Uterus (tissue), 4 donors: ENCODE data around the gene PKP4. TPM values are rescaled to one million over a fixed set of nuclear protein-coding genes. Genes with fewer than 3 reads are reported as not detected.

Experiments
- DNase-seq, 2 donors: peaks; one replicate each; pipeline ENCODE4 v3.0.0-alpha.2; 2019 to 2020
- H3K27ac ChIP-seq, 2 donors: fragments of 200-600 bp; sonication (generic); 1 replicate in 1 of 2; 2 replicates in 1 of 2; pipeline ENCODE4 v1.5.1; 2016 to 2018
- H3K27me3 ChIP-seq, 2 donors: fragments of 200-600 bp; sonication (generic); one replicate each; pipeline ENCODE4 v1.5.1; 2018 to 2019; ENCODE audit warnings: control low read depth in 1 of 2
- H3K36me3 ChIP-seq, 2 donors: fragments of 200-600 bp; sonication (generic); one replicate each; pipeline ENCODE4 v1.5.1; 2019; ENCODE audit warnings: control low read depth in 1 of 2
- H3K4me1 ChIP-seq, 2 donors: fragments of 200-600 bp; sonication (generic); one replicate each; pipeline ENCODE4 v1.5.1; 2018 to 2019; ENCODE audit warnings: control low read depth in 1 of 2
- H3K4me3 ChIP-seq, 2 donors: fragments of 200-600 bp; sonication (generic); 1 replicate in 1 of 2; 2 replicates in 1 of 2; pipeline ENCODE4 v1.5.1; 2018 to 2019; ENCODE audit warnings: mild to moderate bottlenecking in 1 of 2
- H3K9me3 ChIP-seq, 2 donors: fragments of 200-600 bp; sonication (generic); one replicate each; pipeline ENCODE4 v1.5.1; 2019; ENCODE audit warnings: control low read depth in 1 of 2
- CTCF ChIP-seq, 4 experiments: fragments of 200-600 bp in 2 of 4; fragments of 450-650 bp in 2 of 4; sonication (generic) in 2 of 4; IDR thresholded peaks; one replicate each; pipeline ENCODE4 v1.5.1; 2016 to 2019; ENCODE audit warnings: antibody characterized with exemption in 4 of 4, mild to moderate bottlenecking in 2 of 4, moderate library complexity in 1 of 4
- POLR2A ChIP-seq, 2 donors: fragments of 450-650 bp; IDR thresholded peaks; one replicate each; pipeline ENCODE4 v1.6.1; 2016; ENCODE audit warnings: antibody characterized with exemption in 2 of 2, mild to moderate bottlenecking in 1 of 2, moderate library complexity in 1 of 2
- intact Hi-C: fragments of 100-400 bp; cut with DNase I; formaldehyde crosslinking; loops from one replicate; pipeline ENCODE4 v1.15.1; 2023; ENCODE audit warnings: low total_unique reads
- total RNA-seq, 4 donors: library from RNA; depleted of rRNA in 3 of 4; stranded (reverse); fragments of >200 nt in 3 of 4; gene quantifications; one replicate each; pipeline versions ENCODE4 v1.1.0 to v1.2.4, GENCODE V29; 2014 to 2023
- donor health status: DM: yes; HTN: yes; CAD: no.

The PKP4 gene
- total RNA-seq, 4 donors from 2014 or later, result 35.6 to 122 (median 60.6) TPM

- TF ChIP-seq POLR2A (IDR thresholded peaks at IDR 0.05) (no peak), CTCF (IDR thresholded peaks at IDR 0.05) (no peak)
- no peak for DNase-seq
- Histone ChIP-seq H3K27ac (no peak overlapping the region), H3K4me1 (no peaks in the 10 kb centered on the region), H3K4me3 (no peak overlapping the region), H3K9me3 (no peaks in the 10 kb centered on the region), H3K27me3 (no peaks in the 10 kb centered on the region), H3K36me3 (no peaks in the 10 kb centered on the region)
- intact Hi-C loops, result no loop called here
Observed at GRCh38 chr2:158580760-158581159, 124.0 kb downstream of the PKP4 start.

DNA sequence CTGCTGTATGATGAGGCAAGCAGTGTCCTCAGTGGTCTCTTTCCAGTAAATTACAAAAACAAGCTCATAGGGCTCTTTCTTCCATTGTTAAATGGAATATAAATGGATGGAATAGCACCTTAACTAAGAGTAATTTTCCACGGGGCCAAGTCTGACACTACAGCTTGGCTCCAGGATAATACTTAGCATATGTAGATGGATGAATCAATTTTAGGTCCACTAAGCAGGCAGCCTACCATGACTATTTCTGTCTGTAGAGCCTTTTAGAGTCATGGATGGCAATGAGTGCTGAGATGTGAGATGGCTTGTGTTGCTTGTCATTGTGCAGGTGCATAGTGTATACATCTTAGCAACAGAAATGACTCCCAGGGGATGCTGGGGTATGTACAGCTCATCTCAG, 125.9 kb downstream of the PKP4 start:
- H3K27me3 ChIP-seq, result no peaks in the 10 kb centered on the region
- DNase-seq, result no peak
- H3K27ac ChIP-seq, result no peak overlapping the region
- intact Hi-C loops, result no loop called here
- TF ChIP-seq CTCF (IDR thresholded peaks at IDR 0.05), result no peak
- no peak for TF ChIP-seq POLR2A (IDR thresholded peaks at IDR 0.05)
- no peaks in the 10 kb centered on the region for H3K9me3 ChIP-seq
- no peak overlapping the region for H3K4me3 ChIP-seq
- no peaks in the 10 kb centered on the region for H3K36me3 ChIP-seq
- H3K4me1 ChIP-seq, result no peaks in the 10 kb centered on the region

DNA sequence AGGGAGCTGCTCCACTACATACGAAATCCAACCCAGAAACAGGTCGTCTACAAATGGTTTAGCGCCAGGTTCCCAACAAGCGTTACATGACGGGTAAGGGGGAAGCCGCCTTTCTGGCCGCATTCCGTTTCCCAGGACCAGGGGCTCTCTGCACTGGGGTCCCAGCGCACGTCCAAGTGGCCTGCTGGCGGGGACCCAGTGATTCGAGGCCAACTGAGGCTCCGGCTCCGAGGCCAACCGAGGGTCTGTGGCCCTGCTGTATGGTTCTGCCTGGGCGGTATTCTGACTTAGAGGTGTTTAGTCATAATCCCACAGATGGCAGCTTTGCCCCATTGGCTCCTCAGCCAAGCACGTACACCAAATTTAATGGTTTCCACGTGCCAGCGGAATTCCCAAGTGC, 127.2 kb downstream of the PKP4 start:
- intact Hi-C loops, result no loop called here
- H3K36me3 ChIP-seq, result no peaks in the 10 kb centered on the region
- TF ChIP-seq CTCF (IDR thresholded peaks at IDR 0.05) (no peak), POLR2A (IDR thresholded peaks at IDR 0.05) (no peak)
- H3K4me1 ChIP-seq, result no peaks in the 10 kb centered on the region
- H3K27me3 ChIP-seq, result no peaks in the 10 kb centered on the region
- H3K27ac ChIP-seq, result no peak overlapping the region
- no peaks in the 10 kb centered on the region for H3K9me3 ChIP-seq
- H3K4me3 ChIP-seq, result no peak overlapping the region
- DNase-seq, result no peak

DNA sequence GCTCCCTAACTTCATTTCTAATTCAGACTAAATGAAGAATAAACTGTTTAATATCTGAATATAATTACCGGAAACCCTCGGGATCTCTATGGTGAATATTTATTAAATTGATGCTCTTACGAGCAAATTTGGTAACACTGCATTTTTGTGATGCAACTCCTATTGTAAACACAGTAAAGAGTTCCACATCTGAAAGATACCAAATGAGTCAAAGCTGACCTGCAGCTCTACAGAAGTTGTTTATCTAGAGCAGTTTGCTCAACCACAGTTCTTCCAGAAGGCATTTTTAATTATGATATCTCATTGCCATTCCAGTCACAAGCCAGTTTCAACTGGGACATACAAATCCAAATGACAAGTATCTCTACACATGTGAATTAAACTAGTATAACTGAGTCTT, 129.7 kb downstream of the PKP4 start:
- Histone ChIP-seq H3K36me3 (no peaks in the 10 kb centered on the region), H3K4me1 (no peaks in the 10 kb centered on the region), H3K9me3 (no peaks in the 10 kb centered on the region), H3K4me3 (no peak overlapping the region), H3K27ac (no peak overlapping the region), H3K27me3 (no peaks in the 10 kb centered on the region)
- intact Hi-C loops, result no loop called here
- DNase-seq, result no peak
- TF ChIP-seq CTCF (IDR thresholded peaks at IDR 0.05) (no peak), POLR2A (IDR thresholded peaks at IDR 0.05) (no peak)

- intact Hi-C loops, result no loop called here
- no peak overlapping the region for H3K4me3 ChIP-seq
- H3K9me3 ChIP-seq, result no peaks in the 10 kb centered on the region
- no peaks in the 10 kb centered on the region for H3K4me1 ChIP-seq
- H3K36me3 ChIP-seq, result no peaks in the 10 kb centered on the region
- no peak for DNase-seq
- TF ChIP-seq CTCF (IDR thresholded peaks at IDR 0.05), result no peak
- TF ChIP-seq POLR2A (IDR thresholded peaks at IDR 0.05), result no peak
- H3K27me3 ChIP-seq, result no peaks in the 10 kb centered on the region
- H3K27ac ChIP-seq, result no peak overlapping the region
Observed at GRCh38 chr2:158589303-158589702, 132.6 kb downstream of the PKP4 start.
